G401.6 (cell line): ENCODE results near the gene LYPLA2.

Experiments
- FAIRE-seq: peaks from 2 replicates; lab custom pipeline; 2012; peaks lifted over from hg19 to GRCh38; lab: Jason Lieb, UNC

Gene LYPLA2

GRCh38 chr1:23790696-23791515 is at the start of gene LYPLA2:
Gene LYPLA2 (plus strand): TSS chr1:23791145. CDS start chr1:23792683, 1,538 bp downstream.
- FAIRE-seq: peak; percentile 93

- FAIRE-seq: no peak
Observed at GRCh38 chr1:23741609-23742008, 49.3 kb upstream of the LYPLA2 start.

GRCh38 chr1:23742670-23743286 is 48.2 kb upstream of the LYPLA2 start:
- no peak for FAIRE-seq

DNA sequence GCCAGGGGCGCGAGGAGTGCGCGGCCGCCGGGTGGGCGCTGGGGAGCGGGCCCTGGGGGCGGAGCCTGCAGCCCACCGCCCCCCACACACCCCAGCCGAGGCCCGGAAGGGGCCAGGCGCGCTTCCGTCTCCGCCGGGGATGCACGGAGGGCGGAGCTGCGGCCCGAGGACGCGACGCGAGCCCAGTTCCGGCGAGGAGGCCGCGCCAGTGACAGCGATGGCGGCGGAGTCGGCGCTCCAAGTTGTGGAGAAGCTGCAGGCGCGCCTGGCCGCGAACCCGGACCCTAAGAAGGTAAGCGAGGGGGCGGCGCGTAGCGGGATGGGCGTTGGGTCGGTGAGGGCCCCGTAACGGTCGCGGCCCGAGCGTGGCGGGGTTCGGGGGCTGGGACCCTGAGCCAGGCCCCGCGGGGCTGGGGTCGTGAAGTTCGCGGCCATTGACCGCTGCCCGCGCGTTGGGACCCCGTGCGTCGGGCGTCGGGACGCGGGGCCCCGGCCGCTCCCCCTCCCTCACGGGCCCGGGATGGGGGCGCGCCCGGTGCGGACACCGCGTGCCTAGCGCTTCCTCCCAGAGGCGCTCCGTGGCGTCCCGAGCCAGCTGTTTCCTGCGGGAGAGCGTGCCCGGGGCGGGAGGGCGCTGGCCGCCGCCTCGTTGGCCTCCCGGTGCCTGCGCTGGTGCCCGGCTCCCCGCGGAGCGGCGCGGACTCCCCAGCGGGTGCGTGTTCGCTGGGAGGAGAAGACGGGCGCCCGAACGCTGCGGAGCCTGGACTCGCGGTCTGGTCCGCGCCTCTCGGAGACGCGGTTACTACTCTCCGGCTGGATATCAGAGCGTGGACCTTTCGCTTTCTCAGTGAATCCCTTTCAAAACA is 47.4 kb upstream of the LYPLA2 start, which contains the start of gene ELOA:
TSS of gene ELOA (plus strand) at position 185 of the 866 bp plus-strand sequence. CDS start at position 218, 33 bp downstream.
- no peak for FAIRE-seq

DNA sequence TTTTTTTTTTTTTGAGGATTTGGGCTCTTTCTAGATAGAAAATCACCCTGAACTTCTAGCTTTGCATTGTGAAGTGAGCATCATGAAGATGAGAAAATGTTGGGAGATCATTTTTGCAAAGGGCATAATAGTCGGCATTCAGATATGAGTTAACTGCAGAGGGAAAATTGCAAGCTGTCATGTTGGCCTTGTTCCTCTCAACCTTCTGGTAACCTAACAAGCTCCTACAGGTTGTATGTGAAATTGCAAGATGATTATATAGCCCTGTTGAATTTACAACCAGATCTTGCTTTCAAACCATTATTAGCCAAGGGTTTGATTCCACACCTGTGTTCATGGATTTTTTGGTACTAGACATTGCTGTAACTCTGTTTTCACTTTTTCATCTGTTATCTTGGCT is 45.4 kb upstream of the LYPLA2 start:
- FAIRE-seq: peak; percentile 23

DNA sequence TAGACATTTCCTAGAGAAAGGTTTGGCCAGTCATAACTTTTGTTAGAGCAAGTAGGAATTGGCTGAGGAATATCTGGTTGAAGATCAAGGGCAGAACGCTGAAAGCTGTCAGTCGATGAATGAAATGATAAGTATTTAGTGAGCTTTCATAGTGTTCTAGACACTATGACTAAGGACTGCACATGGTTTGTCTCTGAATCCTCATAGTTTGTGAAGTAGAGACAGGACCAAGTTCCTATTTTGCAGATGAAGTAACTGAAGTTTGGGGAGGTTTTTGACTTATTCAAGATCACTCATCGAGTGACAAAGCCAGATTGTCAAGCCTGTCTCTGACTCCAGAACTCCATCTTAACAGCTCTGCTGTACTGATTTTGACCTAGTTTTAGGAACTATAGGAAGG is 42.9 kb upstream of the LYPLA2 start:
- FAIRE-seq: no peak

GRCh38 chr1:23751050-23751814 is 39.7 kb upstream of the LYPLA2 start:
- peak; percentile 70 for FAIRE-seq

DNA sequence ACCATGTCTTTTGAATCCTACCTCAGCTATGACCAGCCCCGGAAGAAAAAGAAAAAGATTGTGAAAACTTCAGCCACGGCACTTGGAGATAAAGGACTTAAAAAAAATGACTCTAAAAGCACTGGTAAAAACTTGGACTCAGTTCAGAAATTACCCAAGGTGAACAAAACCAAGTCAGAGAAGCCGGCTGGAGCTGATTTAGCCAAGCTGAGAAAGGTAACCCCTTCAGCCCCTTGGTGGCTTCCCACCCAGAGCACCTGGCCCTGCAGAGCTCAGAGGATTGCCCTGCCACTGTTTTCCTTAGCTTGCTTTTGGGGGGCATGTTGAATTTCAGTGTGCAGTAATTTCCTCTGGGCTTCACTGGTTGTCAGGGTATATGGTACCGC is 39.1 kb upstream of the LYPLA2 start:
- FAIRE-seq: no peak

DNA sequence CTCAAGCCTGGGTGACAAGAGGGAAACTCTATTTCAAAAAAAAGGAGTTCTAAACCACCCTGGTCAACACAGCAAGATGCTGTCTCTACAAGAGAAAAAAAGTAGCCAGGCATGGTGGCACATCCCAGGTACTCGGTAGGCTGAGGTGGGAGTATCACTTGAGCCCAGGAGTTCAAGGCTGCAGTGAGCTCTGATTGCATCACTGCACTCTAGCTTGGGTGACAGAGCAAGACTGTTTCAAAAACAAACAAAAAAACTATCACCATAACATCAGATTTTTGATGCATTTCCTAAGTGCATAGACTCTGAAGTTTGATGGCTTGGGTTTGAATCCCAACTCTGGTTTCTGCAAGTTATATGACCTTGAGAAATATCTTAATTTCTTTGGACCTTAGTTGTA is 38.0 kb upstream of the LYPLA2 start:
- no peak for FAIRE-seq

- FAIRE-seq: no peak
Observed at GRCh38 chr1:23756676-23757075, 34.3 kb upstream of the LYPLA2 start.

DNA sequence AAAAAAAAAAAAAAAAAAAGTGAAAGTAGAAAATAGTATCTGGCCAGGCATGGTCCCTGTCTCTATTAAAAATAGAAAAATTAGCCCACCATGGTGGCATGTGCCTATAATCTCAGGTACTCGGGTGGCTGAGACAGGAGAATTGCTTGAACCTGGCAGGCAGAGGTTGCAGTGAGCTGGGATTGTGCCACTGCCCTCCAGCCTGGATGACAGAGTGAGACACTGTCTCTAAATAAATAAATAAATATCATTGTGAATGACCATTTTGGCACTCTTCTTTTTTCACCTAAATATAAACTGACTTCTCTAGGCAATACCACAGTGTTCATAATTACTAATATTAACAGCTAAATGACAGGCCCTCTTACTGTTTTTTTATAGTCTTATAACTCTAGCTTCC is 33.1 kb upstream of the LYPLA2 start:
- FAIRE-seq: no peak

DNA sequence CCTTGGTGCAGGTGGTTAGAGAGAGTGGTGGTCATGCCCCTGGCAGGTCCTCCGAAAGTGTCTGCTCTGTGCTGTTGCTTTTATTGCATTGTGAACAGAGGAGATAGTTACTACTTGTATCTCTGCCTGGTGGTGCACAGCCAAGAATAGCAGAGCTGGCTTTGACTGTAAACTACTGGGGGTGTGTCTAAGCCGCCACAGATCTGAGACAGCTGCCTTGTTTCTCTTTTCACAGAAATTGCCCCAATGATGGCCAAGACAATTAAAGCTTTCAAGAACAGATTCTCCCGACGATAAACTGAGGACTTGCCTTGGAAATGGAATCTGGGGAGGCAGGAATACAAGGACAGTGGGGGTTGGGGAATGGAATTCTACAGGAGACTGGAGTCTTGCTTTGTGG is 31.7 kb upstream of the LYPLA2 start:
- FAIRE-seq: no peak

DNA sequence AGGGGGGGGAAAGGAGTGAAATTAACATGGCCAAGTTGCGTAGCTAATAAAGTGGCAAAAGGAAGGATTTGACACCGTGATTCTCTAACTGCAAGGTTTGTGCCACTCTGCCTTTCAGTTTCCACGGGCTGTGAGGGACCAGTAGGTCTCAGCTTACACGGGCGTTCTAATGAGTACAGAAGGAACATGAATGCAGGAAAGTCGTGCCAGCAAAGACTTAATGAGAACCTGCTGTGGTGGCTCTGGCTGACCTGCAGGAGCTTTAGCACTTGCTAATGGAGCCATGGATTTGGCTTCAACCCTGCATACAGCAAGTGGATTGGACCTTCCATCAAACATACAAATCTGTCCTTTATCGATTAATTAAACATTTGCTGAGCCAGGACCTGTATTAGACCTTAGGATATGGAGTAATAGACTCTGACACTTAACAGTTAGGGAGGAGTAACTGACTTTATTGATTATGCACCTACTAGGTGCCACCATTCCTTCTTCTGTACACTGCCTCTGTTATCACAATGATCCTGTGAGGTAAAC is 27.8 kb upstream of the LYPLA2 start:
- FAIRE-seq: no peak

DNA sequence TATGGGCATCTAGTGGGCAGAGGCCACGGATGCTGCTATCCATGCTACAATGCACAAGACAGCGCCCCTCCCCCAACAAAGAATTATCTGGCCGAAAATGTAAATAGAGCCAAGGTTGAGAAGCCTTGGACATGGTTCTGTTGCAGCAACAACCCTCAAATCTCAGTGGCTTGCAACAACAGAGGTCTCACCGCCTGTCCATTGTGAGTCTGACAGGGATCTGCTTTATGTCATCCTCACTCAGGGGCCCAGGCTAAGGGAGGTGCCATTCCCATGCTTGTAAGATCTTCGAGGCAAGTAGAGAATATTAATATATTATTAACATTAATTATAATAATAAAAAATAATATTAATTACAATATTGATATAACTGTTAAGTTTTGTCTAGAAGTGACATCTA is 22.2 kb upstream of the LYPLA2 start:
- FAIRE-seq: no peak

DNA sequence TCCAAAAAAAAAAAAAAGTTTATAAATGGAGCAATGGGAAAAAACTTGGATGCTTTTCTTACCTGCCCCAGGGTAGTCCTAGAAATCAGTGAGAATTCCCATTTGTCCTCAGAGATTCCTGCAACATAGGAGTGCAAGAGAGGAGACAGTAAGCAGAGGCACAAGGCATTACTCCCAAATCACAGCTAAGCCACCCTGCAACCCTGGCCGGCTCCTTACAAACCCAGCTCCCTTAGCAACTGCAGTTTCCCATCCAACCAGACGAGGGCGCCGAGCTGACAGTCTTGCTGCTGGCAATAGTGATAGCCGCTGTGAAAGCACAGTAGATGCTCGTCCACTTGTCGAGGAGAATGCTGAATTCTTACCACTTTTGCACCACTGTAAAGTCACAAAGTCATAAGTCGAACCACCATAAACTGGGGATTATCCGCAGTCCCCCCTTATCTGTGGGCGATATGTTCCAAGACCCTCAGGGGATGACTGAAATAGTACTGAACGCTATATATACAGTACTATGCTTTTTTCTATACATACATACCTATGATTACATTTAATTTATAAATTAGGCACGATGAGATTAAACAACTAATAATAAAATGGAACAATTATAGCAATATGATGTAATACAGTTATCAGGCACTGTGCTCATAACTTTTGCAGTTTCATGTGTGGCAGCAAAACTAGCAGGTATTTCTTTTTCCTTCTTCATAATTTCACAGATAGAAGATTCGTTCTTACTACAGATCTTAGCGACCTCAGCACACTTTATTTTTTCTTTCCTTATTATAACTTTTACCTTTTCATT is 18.7 kb upstream of the LYPLA2 start:
- peak; percentile 95 for FAIRE-seq

GRCh38 chr1:23772854-23773242 is 18.1 kb upstream of the LYPLA2 start:
- no peak for FAIRE-seq

DNA sequence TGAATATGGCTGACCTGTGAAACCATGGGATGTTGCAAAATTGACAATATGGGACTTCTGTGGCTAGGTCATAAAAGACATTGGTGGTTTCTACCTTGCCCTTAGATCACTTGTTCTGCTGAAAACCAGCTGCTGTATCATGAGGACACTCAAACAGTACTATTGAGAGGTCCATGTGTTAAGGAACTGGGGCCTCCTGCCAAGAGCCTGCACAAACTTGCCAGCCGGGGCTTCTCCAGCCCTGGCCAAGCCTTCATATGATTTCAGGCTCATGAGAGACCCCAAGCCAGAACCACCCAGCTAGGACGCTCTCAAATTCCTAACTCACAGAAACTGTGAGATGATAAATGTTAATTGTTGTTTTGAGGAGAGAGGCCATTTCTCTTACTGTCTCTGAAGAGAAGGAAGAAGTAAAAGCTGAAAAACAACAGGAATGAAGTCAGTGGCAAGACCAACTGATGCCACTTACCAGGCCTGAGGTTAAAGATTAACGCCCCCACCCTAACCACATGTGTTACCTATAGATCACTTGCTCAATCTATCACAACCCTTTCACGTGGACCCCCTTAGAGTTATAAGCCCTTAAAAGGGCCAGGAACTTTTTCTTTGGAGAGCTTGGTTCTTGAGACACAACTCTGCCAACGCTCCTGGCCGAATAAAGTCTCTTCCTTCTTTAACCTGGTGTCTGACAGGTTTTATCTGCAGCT is 16.6 kb upstream of the LYPLA2 start:
- no peak for FAIRE-seq

DNA sequence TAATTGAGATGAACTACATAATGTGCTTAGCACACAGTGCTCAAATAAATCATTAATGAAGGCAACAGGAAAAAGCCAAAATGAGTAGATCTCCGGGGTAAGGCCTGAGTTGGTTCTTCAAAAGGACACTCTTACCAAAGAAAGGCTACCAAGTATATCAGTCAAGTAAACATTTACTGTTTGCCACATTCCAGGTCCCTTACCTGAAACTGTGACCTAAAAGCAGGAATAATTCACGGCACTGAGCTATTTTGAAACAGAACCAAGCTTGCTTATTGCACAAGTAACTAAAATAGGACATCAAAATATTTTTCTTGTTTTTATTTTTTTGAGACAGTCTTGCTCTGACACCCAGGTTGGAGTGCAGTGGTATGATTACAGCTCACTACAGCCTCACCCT is 14.7 kb upstream of the LYPLA2 start:
- no peak for FAIRE-seq

- FAIRE-seq: no peak
Observed at GRCh38 chr1:23777979-23778814, 12.7 kb upstream of the LYPLA2 start, which contains the start of gene PITHD1. Gene PITHD1 (plus strand): TSS chr1:23778418. CDS start chr1:23778516, 98 bp downstream.
